IPS-18a (cell line): Measurements from ENCODE around the gene KIF1A.

ENCODE experiments used
- H3K27ac ChIP-seq: one replicate; pipeline ENCODE4 v1.5.1; 2013; ENCODE audit warnings: low read length
- H3K27me3 ChIP-seq: one replicate; pipeline ENCODE4 v1.6.1; 2013; ENCODE audit warnings: mild to moderate bottlenecking, low read length; ENCODE audit not compliant: control insufficient read depth, insufficient read depth
- H3K36me3 ChIP-seq: one replicate; pipeline ENCODE4 v1.6.1; 2013; ENCODE audit warnings: low read depth, low read length; ENCODE audit not compliant: control insufficient read depth
- H3K4me1 ChIP-seq: one replicate; pipeline ENCODE4 v1.6.1; 2013; ENCODE audit warnings: low read depth, low read length; ENCODE audit not compliant: control insufficient read depth
- H3K4me3 ChIP-seq: one replicate; pipeline ENCODE4 v1.5.1; 2013; ENCODE audit warnings: low read length
- H3K9ac ChIP-seq: one replicate; pipeline ENCODE4 v1.6.1; 2013; ENCODE audit warnings: mild to moderate bottlenecking, low read length, moderate library complexity
- H3K9me3 ChIP-seq: one replicate; pipeline ENCODE4 v1.6.1; 2013; ENCODE audit warnings: low read depth, low read length; ENCODE audit not compliant: control insufficient read depth

The KIF1A gene

DNA sequence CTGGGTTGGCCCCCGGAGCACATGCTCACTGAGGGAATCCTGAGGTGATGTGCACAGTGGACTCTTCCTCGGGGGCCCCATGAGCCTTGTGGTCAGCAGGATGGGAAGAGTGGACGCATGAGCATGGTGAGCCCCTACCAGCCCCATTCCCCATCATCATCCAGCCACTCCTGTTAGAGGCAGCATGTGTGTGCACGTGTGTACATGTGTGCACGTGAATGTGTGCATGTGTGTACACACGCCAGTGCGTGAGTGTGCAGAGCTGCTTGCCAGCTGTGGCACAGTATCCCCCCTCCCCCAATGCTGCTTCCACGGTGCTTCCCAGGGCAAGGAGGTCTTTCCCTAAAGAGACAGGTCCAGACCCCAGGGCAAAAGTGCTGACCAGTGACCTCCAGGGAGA, 57.8 kb downstream of the KIF1A start:
- H3K27ac ChIP-seq = no peak overlapping the region
- H3K4me1 ChIP-seq = no peaks in the 10 kb centered on the region
- H3K9ac ChIP-seq = no peak overlapping the region
- no peaks in the 10 kb centered on the region for H3K27me3 ChIP-seq
- peaks cover 81% of the 10 kb centered on the region for H3K36me3 ChIP-seq
- H3K4me3 ChIP-seq = no peak overlapping the region
- no peaks in the 10 kb centered on the region for H3K9me3 ChIP-seq

DNA sequence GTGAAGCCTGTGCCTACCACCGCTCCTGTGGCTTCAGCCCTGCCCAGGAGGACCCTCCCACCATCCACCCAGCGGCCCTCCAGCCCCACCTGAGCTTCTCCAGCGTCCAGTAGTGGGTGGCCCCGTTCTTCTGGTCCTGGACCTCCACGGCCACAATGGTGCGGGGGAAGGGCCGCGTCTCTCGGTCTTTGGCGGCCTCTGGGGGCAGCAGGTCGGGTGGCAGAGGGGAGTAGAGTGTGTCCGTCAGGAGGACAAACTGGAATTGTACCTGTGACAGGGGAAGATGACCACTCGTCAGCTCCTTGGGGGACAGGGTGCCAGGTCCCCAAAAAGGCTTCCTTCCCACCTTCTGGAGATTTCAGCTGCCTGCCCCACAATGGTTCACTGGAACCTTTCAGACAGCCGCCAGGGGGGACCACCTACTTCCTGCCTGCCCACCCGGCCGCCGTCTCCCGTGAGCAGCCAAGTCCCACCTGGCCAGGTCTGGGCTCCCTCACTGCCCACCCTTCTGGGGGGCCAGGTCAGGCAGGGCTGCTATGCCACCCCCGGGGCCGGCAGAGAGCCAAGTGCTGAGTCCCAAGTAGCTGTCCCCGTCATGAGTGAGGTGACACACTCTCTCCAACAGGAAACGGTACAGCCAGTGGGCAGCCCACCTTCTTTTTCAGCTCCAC, 59.3 kb downstream of the KIF1A start:
- no peaks in the 10 kb centered on the region for H3K9me3 ChIP-seq
- H3K27ac ChIP-seq = no peak overlapping the region
- no peak overlapping the region for H3K9ac ChIP-seq
- no peaks in the 10 kb centered on the region for H3K27me3 ChIP-seq
- H3K36me3 ChIP-seq = peaks cover 76% of the 10 kb centered on the region
- no peak overlapping the region for H3K4me3 ChIP-seq
- H3K4me1 ChIP-seq = no peaks in the 10 kb centered on the region

DNA sequence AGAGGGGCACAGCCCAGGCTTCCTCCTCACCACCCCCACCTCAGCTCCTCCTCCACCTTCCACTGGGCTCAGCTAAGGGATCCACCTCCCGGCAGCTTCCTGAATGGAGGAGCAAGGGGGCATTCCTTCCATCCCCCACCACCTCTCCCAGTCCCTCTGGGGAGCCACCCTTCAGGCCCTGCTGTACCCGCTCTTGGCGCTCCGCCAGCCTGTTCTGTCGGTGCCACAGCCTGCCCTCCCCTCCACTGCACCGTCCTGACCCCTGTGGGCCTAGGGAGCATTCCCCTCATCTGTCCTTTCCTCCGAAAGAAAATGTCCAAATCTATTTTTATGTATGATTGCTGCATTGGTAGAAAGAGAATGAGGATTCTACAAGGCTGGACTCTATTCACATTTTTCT, 59.9 kb downstream of the KIF1A start:
- Histone ChIP-seq H3K4me1 (no peaks in the 10 kb centered on the region), H3K27me3 (no peaks in the 10 kb centered on the region), H3K9ac (no peak overlapping the region), H3K9me3 (no peaks in the 10 kb centered on the region), H3K27ac (no peak overlapping the region), H3K36me3 (peaks cover 76% of the 10 kb centered on the region), H3K4me3 (no peak overlapping the region)

- Histone ChIP-seq H3K9ac (no peak overlapping the region), H3K27me3 (no peaks in the 10 kb centered on the region), H3K36me3 (peaks cover 73% of the 10 kb centered on the region), H3K4me1 (no peaks in the 10 kb centered on the region), H3K27ac (no peak overlapping the region), H3K4me3 (no peak overlapping the region), H3K9me3 (no peaks in the 10 kb centered on the region)
Observed at GRCh38 chr2:240759459-240759858, 60.6 kb downstream of the KIF1A start.

- H3K9me3 ChIP-seq = no peaks in the 10 kb centered on the region
- H3K9ac ChIP-seq = no peak overlapping the region
- H3K27me3 ChIP-seq = no peaks in the 10 kb centered on the region
- no peaks in the 10 kb centered on the region for H3K4me1 ChIP-seq
- H3K27ac ChIP-seq = no peak overlapping the region
- H3K36me3 ChIP-seq = peaks cover 59% of the 10 kb centered on the region
- no peak overlapping the region for H3K4me3 ChIP-seq
Observed at GRCh38 chr2:240757086-240757614, 62.9 kb downstream of the KIF1A start.

GRCh38 chr2:240752209-240752608, 67.8 kb downstream of the KIF1A start:
- H3K4me1 ChIP-seq = no peaks in the 10 kb centered on the region
- H3K4me3 ChIP-seq = no peak overlapping the region
- no peaks in the 10 kb centered on the region for H3K27me3 ChIP-seq
- no peak overlapping the region for H3K9ac ChIP-seq
- no peak overlapping the region for H3K27ac ChIP-seq
- peaks cover 44% of the 10 kb centered on the region for H3K36me3 ChIP-seq
- H3K9me3 ChIP-seq = no peaks in the 10 kb centered on the region

DNA sequence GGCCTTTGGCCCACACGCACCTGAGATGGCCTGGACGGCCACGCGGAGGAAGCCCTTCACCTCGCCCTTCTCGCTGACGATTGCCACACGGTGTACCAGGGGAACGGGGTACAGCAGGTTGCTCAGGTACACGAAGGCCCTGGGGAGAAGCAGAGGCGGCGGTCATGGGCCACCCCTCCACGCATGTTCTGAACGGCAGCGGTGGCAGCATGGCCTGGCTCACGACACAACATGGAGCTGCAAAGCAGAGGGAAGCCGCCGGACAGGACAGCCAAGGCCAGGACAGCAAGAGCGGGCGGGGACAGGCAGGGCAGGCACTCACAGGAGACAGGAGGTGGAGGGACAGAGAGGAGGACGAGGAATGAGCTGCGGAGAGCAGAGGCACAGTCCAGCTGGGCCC, 69.6 kb downstream of the KIF1A start:
- Histone ChIP-seq H3K9me3 (no peaks in the 10 kb centered on the region), H3K27ac (no peak overlapping the region), H3K4me1 (no peaks in the 10 kb centered on the region), H3K9ac (no peak overlapping the region), H3K27me3 (no peaks in the 10 kb centered on the region), H3K4me3 (no peak overlapping the region), H3K36me3 (peaks cover 50% of the 10 kb centered on the region)

DNA sequence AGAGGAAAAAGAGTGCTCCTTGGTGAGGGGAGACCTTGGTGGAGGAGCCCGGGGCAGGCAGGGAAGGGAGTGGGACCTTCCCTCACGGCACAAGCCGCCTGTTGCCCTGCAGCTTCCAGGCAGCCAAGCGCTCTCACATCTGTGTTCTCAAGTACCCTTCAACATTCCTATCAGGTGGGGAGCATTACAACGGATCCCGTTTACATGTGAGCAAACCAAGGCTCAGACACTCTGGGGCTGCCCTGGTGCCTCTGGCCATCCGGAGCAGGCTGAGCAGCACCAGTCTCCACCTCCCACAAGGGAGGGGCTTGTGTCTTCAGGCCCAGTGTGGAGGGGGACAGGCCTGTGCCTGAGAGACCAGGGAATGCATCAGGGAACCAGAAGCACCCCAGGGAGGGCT, 70.5 kb downstream of the KIF1A start:
- Histone ChIP-seq H3K27ac (no peak overlapping the region), H3K4me3 (no peak overlapping the region), H3K4me1 (no peaks in the 10 kb centered on the region), H3K9me3 (no peaks in the 10 kb centered on the region), H3K9ac (no peak overlapping the region), H3K36me3 (peaks cover 54% of the 10 kb centered on the region), H3K27me3 (no peaks in the 10 kb centered on the region)

GRCh38 chr2:240747256-240747655, 72.8 kb downstream of the KIF1A start:
- Histone ChIP-seq H3K27me3 (no peaks in the 10 kb centered on the region), H3K27ac (no peak overlapping the region), H3K4me1 (no peaks in the 10 kb centered on the region), H3K4me3 (no peak overlapping the region), H3K36me3 (peaks cover 76% of the 10 kb centered on the region), H3K9ac (no peak overlapping the region), H3K9me3 (no peaks in the 10 kb centered on the region)

DNA sequence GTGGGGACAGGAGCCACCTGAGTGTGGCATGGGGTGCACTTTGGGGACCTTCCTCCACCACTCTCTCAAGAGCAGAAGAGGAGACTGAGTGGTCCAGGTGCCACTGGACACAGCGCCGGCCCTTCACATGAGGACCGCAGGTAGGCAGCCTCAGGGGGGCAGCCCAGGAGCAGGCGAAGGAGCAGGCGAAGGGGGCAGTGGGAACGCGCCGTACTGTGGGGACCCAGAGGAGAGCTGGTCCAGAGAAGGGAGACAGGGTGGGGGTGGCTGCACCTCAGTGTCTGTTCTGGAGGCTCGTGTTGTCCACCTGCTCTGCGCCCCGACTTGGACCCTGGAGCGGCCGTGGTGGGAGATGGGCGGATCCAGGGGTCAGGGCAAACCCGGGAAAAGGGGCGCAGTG, 73.3 kb downstream of the KIF1A start:
- no peaks in the 10 kb centered on the region for H3K27me3 ChIP-seq
- H3K36me3 ChIP-seq = peaks cover 80% of the 10 kb centered on the region
- H3K27ac ChIP-seq = no peak overlapping the region
- H3K9me3 ChIP-seq = no peaks in the 10 kb centered on the region
- H3K4me3 ChIP-seq = no peak overlapping the region
- H3K9ac ChIP-seq = no peak overlapping the region
- H3K4me1 ChIP-seq = no peaks in the 10 kb centered on the region

DNA sequence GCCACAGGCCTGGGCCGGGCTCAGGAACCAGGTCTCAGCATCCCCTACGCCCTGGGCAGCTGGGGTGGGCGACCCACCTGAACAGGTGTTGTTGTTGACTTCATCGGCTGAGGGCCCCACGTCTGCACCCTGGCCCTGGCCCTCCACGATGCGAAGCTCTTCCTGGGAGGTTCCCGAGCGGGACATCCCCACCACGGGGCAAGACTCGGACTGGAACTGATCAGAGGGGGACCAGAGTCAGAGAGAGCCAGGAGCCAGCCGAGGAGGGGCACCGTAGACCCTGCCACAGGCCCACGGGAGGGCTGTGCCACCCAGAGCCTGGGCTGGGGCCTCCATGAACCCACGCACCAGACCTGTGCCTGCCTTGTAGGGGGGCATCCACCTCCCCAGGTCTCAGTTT, 74.1 kb downstream of the KIF1A start:
- Histone ChIP-seq H3K9ac (no peak overlapping the region), H3K27me3 (no peaks in the 10 kb centered on the region), H3K36me3 (peaks cover 86% of the 10 kb centered on the region), H3K9me3 (no peaks in the 10 kb centered on the region), H3K4me1 (no peaks in the 10 kb centered on the region), H3K27ac (no peak overlapping the region), H3K4me3 (no peak overlapping the region)

DNA sequence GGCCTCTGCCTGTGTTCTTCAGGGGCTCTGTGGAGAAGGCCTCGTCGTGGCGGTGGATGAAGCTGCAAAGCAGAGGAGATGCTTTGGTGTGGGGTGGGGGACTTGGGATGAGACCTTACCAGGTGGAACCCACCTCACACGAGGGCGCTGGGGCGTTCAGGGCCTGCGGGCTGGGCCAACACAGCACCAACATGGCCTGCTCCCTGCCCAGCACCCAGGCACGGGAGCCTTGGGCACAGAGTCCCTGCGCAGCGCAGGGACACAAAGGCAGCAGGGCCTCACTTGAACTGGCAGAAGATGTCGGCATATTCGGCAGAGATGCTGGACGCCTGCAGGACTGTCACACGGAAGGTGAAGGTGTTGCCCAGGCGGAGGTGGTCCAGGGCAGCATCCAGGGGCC, 74.6 kb downstream of the KIF1A start:
- Histone ChIP-seq H3K9me3 (no peaks in the 10 kb centered on the region), H3K27ac (no peak overlapping the region), H3K4me1 (no peaks in the 10 kb centered on the region), H3K27me3 (no peaks in the 10 kb centered on the region), H3K4me3 (no peak overlapping the region), H3K9ac (no peak overlapping the region), H3K36me3 (peaks cover 89% of the 10 kb centered on the region)
